OCI-LY3 (cell line): Measurements from ENCODE around the gene USB1.

Experiments used
- H2AFZ ChIP-seq: fragments of 200-600, 300-600 bp; shearing (Covaris generic); 2 replicates; pipeline ENCODE4 v1.6.0; 2014; ENCODE audit warnings: antibody characterized with exemption, low read depth, low read length
- H3K27ac ChIP-seq: fragments of 200-600, 300-600 bp; sonication (generic); 2 replicates; pipeline ENCODE4 v1.5.1; 2014; ENCODE audit warnings: mild to moderate bottlenecking, low read length, moderate library complexity, mixed read lengths
- H3K27me3 ChIP-seq: fragments of 200-600, 300-600 bp; sonication (generic); 2 replicates; pipeline ENCODE4 v1.6.1; 2014; ENCODE audit warnings: low read depth, low read length, mixed read lengths
- H3K36me3 ChIP-seq: fragments of 200-600, 300-600 bp; sonication (generic); replicated peaks from 2 replicates; pipeline ENCODE3; 2014; ENCODE audit warnings: low read depth, low read length, mixed read lengths
- H3K4me1 ChIP-seq: fragments of 300-600, 200-600 bp; sonication (generic); 2 replicates; pipeline ENCODE4 v1.6.1; 2014; ENCODE audit warnings: low read length, mixed read lengths
- H3K4me2 ChIP-seq: fragments of 200-600, 300-600 bp; sonication (generic); 2 replicates; pipeline ENCODE4 v1.6.1; 2014; ENCODE audit warnings: low read length, mixed read lengths
- H3K4me3 ChIP-seq: fragments of 300-600, 200-600 bp; sonication (generic); 2 replicates; pipeline ENCODE4 v1.5.1; 2014; ENCODE audit warnings: antibody characterized with exemption, mild to moderate bottlenecking, low read length, moderate library complexity
- H3K79me2 ChIP-seq: fragments of 300-600, 200-600 bp; shearing (Covaris generic); 2 replicates; pipeline ENCODE4 v1.6.1; 2014; ENCODE audit warnings: mild to moderate bottlenecking, low read length, mixed read lengths
- H3K9ac ChIP-seq: fragments of 300-600, 200-600 bp; shearing (Covaris generic); 2 replicates; pipeline ENCODE4 v1.6.0; 2014; ENCODE audit warnings: mild to moderate bottlenecking, low read length, moderate library complexity
- H3K9me3 ChIP-seq: fragments of 200-600, 300-600 bp; shearing (Covaris generic); 2 replicates; pipeline ENCODE4 v1.6.1; 2014; ENCODE audit warnings: low read length, mixed read lengths; ENCODE audit not compliant: insufficient read depth
- H4K20me1 ChIP-seq: fragments of 200-600, 300-600 bp; sonication (generic); 2 replicates; pipeline ENCODE4 v1.6.1; 2016; ENCODE audit warnings: low read length, mixed read lengths; ENCODE audit not compliant: insufficient read depth
- CTCF ChIP-seq: fragments of 200-600, 300-600 bp; sonication (generic); IDR thresholded peaks from 2 replicates; pipeline ENCODE4 v1.5.1; 2014; ENCODE audit warnings: antibody characterized with exemption, low read length, low read depth
- EZH2phosphoT487 ChIP-seq: fragments of 200-600 bp; shearing (Covaris generic); IDR thresholded peaks from 2 replicates; pipeline ENCODE4 v1.6.1; 2018; ENCODE audit warnings: antibody characterized with exemption, mixed run types, low read depth

Gene USB1

GRCh38 chr16:57959121-57959520, 42.1 kb upstream of the USB1 start:
- TF ChIP-seq EZH2phosphoT487 = no peak
- TF ChIP-seq CTCF = no peak
- Histone ChIP-seq H3K9me3 (no peaks in the 10 kb centered on the region), H3K36me3 (no peaks in the 10 kb centered on the region), H3K27ac (no peak overlapping the region), H3K9ac (no peak overlapping the region), H3K4me3 (no peak overlapping the region), H3K4me1 (no peaks in the 10 kb centered on the region), H3K79me2 (no peaks in the 10 kb centered on the region), H2AFZ (no peak overlapping the region), H3K27me3 (no peaks in the 10 kb centered on the region), H3K4me2 (no peak overlapping the region), H4K20me1 (no peaks in the 10 kb centered on the region)

GRCh38 chr16:57959804-57960203, 41.4 kb upstream of the USB1 start:
- Histone ChIP-seq H3K27me3 (no peaks in the 10 kb centered on the region), H3K79me2 (no peaks in the 10 kb centered on the region), H4K20me1 (no peaks in the 10 kb centered on the region), H3K9me3 (no peaks in the 10 kb centered on the region), H3K4me2 (no peak overlapping the region), H2AFZ (no peak overlapping the region), H3K27ac (no peak overlapping the region), H3K4me3 (no peak overlapping the region), H3K36me3 (no peaks in the 10 kb centered on the region), H3K4me1 (no peaks in the 10 kb centered on the region), H3K9ac (no peak overlapping the region)
- no peak for TF ChIP-seq EZH2phosphoT487
- no peak for TF ChIP-seq CTCF

- Histone ChIP-seq H3K36me3 (no peaks in the 10 kb centered on the region), H3K27me3 (no peaks in the 10 kb centered on the region), H3K4me1 (no peaks in the 10 kb centered on the region), H3K79me2 (no peaks in the 10 kb centered on the region), H3K4me3 (no peak overlapping the region), H3K9me3 (no peaks in the 10 kb centered on the region), H3K27ac (no peak overlapping the region), H3K4me2 (no peak overlapping the region), H2AFZ (no peak overlapping the region), H4K20me1 (no peaks in the 10 kb centered on the region), H3K9ac (no peak overlapping the region)
- TF ChIP-seq EZH2phosphoT487 (no peak), CTCF (no peak)
Measured at GRCh38 chr16:57960310-57960709, 40.9 kb upstream of the USB1 start.

GRCh38 chr16:57960826-57961472, 40.3 kb upstream of the USB1 start:
- H3K79me2 ChIP-seq = no peaks in the 10 kb centered on the region
- H3K27ac ChIP-seq = no peak overlapping the region
- H3K9ac ChIP-seq = no peak overlapping the region
- no peaks in the 10 kb centered on the region for H3K4me1 ChIP-seq
- TF ChIP-seq EZH2phosphoT487 (no peak), CTCF (no peak)
- H2AFZ ChIP-seq = no peak overlapping the region
- H3K4me2 ChIP-seq = no peak overlapping the region
- no peaks in the 10 kb centered on the region for H3K9me3 ChIP-seq
- no peaks in the 10 kb centered on the region for H3K36me3 ChIP-seq
- H4K20me1 ChIP-seq = no peaks in the 10 kb centered on the region
- no peak overlapping the region for H3K4me3 ChIP-seq
- H3K27me3 ChIP-seq = no peaks in the 10 kb centered on the region
